HS-5 (cell line): ENCODE measurements around the gene ZNF728.
"Not testable (repeated sequence)": the region's sequence is repeated elsewhere in the genome, so short reads cannot be mapped to it uniquely, and the experiment has no call there.

ENCODE experiments used
- DNase-seq: peaks from one replicate; pipeline ENCODE4 v3.0.0-alpha.2; 2012; ENCODE audit warnings: low read depth

The ZNF728 gene

DNA sequence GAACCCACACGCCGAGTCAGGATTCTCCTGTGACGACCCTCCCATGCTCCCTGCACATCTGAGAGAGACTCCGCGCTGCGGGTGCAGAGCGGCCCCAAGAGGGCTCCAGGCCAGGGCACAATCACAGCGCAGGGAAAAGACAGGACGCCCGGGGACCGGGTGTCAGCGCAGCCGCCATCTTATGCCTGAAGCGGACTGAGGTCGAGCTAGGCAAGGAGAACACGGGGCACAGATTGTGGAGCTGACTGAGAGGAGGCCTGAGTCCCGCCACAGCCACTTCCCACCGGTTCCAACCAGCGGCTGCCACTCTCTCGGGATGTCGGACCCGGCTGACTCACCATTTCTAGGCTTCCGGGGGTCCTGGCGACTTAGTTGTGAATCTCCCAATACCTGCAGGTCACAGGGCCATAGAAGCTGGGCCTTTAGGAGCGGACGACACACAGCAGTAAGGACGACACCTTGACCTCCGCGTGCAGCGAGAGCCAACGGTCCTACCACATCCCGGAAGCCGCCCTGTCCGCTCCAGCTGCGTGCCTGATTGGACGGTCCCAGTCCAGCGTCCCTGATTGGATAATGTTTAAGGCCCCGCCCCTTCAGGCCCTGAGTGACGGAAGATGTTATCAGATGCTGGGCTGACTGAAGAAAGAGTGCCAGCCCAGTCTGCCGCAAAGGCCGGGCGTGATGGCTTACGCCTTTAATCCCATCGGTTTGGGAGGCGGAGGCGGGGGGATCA, at the start of gene ZNF728:
Gene ZNF728, minus strand, starts transcription at position 487 of the 733 bp plus-strand sequence. Its CDS starts 146 bp downstream, at position 341.
- DNase-seq = no peak

DNA sequence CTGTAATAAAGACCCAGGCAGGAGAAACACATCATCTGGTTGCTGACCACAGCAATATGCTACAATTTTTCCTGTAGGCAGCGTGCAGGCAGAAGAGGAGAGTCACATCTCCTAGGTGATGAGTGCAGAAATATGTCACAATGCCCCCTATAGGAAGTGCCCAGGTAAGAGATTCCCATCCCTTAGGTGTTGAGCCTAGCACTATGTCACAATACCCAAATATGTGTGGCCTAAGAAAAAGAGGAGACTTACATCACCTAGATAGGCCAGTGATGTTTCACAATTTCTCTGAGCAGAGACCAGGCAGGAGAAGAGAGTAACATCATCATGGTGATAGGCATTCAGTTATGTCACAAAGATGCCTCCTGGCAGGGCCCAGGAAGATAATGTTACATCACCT, 49.4 kb upstream of the ZNF728 start:
- DNase-seq = no peak

DNA sequence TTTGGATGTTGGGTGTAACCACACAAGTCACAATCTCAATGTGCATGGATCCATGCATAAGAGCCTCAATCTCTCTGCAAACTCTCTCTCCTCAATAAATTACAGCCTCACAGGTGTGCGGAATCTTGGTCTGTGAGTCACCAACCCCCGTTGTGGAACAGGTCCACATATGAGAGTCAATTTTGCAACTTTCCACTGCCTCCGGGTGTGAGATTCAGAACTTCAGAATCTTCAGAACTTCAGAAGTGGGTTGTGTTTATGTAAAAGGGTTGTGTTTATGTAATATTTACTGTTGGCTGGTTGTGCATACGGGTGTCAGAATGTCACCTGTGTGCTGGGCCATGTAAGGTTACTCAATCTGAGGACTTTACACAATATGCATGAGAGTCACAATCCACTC, 46.3 kb upstream of the ZNF728 start:
- DNase-seq = no peak

DNA sequence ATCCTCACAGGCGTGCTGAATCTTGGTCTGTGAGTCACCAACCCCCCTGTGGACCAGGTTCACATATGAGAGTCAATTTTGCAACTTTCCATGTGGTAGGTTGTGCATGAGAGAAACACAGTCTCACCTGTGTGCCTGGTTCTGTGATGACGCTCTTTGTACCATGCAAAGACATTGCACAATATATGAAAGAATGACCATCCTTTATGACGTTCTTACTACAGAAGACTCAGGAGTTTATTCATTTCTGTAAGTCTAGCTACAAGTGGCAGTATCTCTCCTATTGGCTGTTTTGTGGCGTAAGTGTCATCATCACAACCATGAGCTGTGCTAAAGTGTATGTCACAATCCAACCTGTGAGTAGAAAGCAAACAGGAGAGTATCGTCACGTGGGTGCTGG, 43.8 kb upstream of the ZNF728 start:
- DNase-seq = no peak

DNA sequence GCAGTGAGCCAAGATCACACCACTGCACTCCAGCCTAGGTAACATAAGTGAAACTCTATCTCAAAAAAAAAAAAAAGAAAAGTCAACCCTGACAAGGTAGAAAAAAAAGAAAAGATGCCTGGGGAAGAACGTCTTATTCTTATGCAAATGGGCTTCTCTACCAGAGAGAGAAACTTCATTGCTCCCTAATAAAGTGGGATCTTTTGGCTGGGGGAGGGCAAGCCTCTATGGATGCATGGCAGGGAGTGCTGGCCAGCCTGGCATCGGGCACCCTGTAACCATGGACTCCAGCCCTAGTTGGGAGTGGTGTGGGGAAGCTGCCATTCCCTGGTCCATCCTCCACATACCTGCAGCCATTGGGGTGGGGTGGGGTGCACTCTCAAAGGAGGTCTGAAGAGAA, 30.7 kb upstream of the ZNF728 start:
- no peak for DNase-seq

DNA sequence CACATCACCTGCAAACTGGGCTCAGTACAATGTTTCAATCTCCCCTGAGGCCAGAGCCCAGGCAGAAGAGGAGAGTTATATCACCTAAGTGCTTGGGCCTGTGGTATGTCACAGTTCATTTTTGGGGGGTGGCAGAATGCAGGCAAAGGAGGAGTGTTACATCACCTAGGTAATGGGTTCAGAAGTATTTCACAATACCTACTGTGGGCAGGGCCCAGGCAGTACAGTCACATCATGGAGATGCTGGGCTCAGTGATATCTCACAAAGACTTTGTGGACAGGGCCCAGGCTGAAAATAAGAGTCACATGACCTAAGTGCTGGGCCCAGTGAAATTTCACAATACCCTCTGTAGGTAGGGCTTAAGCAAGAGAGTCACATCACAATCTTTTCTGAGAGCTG, 12.7 kb upstream of the ZNF728 start:
- no peak for DNase-seq

DNA sequence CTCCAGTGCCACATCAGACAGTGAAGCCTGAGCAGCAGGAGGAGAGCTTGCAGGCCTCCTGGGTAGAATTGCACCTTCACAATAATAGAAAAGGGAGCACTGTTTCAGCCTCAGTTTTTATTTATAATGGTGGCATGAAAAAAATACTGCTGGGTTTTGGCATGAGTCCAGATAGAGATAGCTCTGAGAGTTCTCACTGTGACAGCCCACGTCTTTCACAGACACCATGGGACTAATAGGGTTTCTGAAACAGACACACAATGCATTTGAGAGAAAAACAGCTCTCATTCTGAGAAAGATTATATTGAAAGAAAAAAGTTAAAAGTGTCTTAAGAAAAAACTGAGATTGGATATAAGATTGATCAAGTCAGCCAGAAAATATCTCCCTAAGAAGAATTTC, 8.0 kb downstream of the ZNF728 start:
- not testable (repeated sequence) for DNase-seq

DNA sequence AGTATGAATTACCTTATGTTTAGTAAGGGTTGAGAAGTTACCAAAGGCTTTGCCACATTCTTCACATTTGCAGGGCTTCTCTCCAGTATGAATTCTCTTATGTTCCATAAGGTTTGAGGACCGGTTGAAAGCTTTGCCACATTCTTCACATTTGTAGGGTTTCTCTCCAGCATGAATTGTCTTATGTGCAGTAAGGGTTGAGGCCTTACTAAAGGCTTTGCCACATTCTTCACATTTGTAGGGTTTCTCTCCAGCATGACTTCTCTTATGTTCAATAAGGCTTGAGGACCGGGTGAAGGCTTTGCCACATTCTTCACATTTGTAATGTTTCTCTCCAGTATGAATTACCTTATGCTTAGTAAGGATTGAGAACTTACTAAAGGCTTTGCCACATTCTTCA, 26.7 kb downstream of the ZNF728 start:
- no peak for DNase-seq

DNA sequence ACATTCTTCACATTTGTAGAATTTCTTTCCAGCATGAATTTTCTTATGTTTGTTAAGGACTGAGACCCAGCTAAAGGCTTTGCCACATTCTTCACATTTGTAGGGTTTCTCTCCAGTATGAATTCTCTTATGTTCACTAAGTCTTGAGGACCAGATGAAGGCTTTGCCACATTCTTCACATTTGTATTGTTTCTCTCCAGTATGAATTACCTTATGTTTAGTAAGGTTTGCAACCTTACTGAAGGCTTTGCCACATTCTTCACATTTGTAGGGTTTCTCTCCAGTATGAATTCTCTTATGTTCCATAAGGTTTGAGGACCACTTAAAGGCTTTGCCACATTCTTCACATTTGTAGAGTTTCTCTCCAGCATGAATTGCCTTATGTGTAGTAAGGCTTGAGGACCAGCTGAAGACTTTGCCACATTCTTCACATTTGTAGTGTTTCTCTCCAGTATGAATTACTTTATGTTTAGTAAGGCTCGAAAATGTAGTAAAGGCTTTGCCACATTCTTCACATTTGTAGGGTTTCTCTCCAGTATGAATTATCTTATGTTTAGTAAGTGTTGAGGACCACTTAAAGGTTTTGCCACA, 27.3 kb downstream of the ZNF728 start:
- DNase-seq = not testable (repeated sequence)

DNA sequence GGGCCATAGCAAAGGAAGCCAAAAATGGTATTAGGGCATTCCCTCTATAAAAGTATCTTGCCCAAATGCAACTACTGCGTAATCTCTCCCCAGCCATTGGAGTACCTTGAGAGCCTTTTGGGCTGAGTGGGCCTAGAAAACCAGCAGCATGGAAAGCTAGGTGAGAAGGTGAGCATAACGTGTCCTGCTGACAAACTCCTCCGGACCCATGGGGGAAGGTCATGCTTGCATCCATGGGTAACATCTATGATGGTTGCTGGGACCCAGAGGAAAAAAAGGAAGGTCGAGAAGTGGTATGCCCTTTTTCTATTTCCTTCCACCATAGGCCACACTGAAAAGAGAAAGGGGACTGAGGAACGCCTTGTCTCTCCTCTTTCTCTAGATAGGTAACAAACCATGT, 57.4 kb downstream of the ZNF728 start:
- DNase-seq = no peak

DNA sequence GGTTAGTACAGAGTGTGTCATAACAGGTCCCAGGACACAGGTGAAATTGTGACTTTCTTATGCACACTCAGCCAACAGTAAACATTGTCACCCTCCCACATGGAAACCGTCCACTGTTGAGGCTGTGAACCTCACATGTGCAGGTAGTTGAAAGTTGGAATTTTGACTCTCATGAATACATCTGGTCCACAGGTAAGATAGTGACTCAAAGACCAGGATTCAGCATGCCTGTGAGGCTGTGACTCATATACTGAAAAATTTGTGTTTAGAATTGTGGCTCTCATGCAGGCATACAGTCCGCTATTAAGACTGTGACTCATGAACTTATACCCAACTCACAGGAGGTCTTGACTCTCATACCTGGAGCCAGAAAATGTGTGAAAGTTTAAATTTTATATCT, 67.8 kb downstream of the ZNF728 start:
- DNase-seq = no peak

DNA sequence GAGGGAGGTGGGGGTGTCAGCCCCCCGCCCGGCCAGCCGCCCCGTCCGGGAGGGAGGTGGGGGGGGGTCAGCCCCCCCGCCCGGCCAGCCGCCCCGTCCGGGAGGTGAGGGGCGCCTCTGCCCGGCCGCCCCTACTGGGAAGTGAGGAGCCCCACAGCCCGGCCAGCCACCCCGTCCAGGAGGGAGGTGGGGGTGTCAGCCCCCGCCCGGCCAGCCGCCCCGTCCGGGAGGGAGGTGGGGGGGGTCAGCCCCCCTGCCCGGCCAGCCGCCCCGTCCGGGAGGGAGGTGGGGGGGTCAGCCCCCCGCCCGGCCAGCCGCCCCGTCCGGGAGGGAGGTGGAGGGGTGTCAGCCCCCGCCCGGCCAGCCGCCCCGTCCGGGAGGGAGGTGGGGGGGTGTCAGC, 75.4 kb downstream of the ZNF728 start:
- DNase-seq = not testable (repeated sequence)

DNA sequence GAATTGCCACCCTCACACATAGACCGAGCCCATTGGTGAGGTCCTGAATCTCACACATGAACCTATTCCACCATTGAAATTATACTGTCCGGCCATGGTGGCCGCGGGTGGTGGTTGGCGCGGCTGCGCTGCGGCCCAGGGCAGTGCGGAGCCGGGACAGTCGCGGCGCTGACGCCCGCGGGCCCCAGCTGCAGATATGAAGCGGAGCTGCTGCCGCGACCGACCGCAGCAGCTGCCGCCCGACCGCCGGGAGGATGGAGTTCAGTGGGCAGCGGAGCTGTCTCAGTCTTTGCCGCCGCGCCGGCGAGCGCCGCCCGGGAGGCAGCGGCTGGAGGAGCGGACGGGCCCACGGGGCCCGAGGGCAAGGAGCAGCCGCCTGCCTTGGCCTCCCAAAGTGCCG, 77.8 kb downstream of the ZNF728 start:
- DNase-seq = not testable (repeated sequence)
